Retinal pigment epithelial cell (primary cell): ENCODE results near the gene DBNL.

Source experiments
- DNase-seq: peaks from one replicate; pipeline ENCODE4 v3.0.0-alpha.2; 2010; ENCODE audit warnings: low read depth
- H3K4me3 ChIP-seq: 2 replicates; pipeline ENCODE4 v1.5.1; 2011; ENCODE audit warnings: mild to moderate bottlenecking, low read length, control low read depth, moderate library complexity
- TF ChIP-seq, protein P1 (sequence below): conservative IDR thresholded peaks from 2 replicates; pipeline ENCODE4 v1.5.1; 2011; ENCODE audit warnings: low read depth, low read length, control low read depth, inconsistent platforms

DBNL gene

DNA sequence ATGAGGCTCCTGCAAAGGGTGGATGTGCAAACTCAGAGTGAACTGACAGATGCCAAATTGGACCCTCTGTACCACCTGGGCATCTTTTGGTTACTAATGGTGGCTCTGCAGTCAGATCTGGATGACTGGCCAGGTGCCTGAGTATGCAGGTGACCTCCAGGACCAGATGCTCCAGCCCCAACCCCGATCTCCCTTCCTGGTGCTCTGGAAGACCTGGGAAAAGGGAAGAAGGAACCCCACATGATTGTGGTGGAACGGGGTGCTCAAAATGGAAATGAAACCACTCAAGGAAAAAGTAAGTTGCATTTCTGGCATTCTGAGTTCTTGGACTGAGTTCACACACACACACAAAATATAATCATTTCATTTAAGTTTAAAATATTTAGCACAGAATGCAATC, 49.9 kb downstream of the DBNL start:
- TF ChIP-seq, protein P1, sequence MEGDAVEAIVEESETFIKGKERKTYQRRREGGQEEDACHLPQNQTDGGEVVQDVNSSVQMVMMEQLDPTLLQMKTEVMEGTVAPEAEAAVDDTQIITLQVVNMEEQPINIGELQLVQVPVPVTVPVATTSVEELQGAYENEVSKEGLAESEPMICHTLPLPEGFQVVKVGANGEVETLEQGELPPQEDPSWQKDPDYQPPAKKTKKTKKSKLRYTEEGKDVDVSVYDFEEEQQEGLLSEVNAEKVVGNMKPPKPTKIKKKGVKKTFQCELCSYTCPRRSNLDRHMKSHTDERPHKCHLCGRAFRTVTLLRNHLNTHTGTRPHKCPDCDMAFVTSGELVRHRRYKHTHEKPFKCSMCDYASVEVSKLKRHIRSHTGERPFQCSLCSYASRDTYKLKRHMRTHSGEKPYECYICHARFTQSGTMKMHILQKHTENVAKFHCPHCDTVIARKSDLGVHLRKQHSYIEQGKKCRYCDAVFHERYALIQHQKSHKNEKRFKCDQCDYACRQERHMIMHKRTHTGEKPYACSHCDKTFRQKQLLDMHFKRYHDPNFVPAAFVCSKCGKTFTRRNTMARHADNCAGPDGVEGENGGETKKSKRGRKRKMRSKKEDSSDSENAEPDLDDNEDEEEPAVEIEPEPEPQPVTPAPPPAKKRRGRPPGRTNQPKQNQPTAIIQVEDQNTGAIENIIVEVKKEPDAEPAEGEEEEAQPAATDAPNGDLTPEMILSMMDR = no peak
- no peak overlapping the region for H3K4me3 ChIP-seq
- DNase-seq = no peak

DNA sequence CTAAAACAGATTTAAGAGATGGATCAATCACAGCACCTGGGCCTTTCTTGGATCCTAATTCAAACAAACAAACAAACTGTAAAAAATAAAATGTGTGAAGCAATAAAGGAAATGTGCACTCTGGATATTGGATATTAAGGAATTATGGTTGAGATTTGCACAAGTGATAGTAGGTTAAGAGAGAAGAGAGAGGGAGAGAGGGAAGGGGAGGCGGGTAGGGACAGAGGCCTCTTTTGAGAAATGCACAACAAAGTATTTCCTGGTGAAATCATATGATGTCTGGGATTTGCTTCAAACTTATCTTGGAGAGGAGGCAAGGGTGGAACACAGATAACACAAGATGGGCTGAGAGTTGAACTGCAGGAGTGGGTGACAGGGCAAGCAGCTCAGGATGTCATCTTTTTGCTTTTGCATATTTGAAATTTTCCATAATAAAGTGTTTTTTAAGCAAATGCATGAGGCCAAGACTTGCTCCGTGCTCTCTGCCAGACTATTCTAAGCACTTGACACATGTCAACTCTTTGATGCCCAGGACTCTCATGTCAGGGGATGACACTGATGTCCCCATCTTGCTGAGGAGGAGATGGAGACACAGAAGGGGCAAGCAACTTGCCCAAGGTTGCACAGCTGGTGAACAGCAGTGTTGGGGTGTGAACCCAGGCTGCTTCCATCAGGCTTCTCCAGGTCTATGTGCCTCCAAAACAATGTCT, 50.5 kb downstream of the DBNL start:
- DNase-seq = no peak
- no peak overlapping the region for H3K4me3 ChIP-seq
- TF ChIP-seq, protein P1 = no peak

DNA sequence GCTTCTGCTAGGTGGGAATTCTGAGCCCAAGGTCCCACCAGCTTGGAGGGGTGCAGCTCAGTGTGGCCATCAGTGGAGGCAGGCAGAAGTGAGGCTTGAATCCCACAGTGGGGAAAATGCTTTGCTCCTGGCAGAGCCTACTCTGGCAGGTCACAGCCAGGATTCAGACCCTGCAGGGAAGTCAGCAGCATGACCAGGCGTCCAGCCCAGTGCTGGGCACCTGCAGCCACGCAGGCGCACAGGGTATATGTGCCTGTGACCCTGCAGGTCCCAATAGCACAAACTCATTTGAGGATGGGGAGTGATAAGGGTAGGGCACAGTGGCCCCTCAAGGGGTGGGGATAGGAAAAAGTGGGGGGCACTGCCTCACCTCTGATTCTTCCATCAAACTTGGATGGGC, 51.3 kb downstream of the DBNL start:
- TF ChIP-seq, protein P1 = no peak
- DNase-seq = no peak
- no peak overlapping the region for H3K4me3 ChIP-seq

DNA sequence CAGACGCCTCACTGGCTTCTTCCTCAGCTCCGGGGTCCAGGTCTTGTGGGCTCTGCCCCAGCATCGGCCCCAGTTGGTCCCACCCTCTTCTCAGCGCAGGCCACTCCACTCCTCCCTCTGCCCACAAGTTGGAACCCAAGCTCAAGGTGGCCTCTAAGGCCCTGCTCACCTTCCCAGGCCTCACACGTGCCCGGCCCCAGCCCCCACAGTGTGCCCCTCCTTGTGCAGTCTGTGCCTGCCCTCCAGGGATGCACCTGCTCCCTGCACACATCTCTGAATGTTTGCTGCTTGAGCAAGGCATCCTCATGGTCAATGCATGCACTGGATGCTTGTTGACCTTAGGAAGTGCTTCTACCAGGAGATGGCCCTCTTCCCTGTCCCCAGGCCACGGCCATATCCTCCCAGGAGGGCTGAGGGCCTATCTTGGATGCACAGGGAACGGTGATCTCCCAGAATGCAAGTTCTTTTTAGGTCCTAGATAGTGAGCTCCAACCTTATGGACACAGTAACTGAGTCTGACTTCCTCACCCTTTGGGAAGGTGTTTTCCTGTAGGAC, 51.9 kb downstream of the DBNL start:
- TF ChIP-seq, protein P1 = no peak
- H3K4me3 ChIP-seq = no peak overlapping the region

DNA sequence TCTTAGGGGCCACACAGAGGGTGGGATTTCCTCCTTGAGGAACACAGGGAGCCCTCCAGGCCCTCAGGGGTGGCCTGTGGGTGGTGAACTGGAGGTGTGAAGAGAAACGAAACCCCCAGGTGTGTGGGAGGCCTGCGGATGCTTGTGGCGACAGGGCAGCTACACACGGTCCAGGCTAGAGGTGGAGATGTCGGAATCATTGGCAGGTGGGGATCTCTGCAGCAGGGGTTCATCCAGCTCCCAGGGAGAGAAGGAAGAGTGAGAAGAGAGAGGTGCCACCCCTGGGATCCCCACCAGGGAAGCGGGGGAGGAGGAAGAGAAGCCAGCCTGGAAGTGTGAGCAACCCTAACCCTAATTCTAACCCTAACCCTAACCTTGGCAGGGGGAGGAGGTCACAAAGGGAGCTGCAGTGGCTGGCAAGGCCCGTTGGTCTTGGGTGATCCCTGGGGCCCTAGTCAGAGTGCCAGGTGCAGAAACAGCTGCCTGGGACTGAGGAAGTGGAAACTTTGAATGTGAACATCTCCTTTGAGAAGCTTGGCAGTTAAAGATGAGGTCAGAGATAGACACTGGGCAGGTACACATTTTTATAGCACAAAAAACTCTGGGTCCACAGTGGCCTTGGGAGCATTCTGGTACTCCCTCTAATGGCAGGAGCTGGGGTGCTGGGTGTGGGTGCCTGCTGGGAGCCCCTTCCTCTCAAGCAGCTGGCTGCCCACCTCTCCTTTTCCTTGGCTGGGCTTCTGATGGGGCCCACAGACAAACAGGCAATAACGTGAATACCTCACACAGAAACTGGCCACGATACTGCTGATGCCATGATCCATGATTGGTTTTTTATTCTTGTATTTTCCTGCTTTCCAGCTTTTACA, 52.8 kb downstream of the DBNL start:
- no peak for DNase-seq
- no peak overlapping the region for H3K4me3 ChIP-seq
- TF ChIP-seq, protein P1 = no peak

More for the DNA sequence above, 51.9 kb downstream of the DBNL start:
- DNase-seq = no peak

DNA sequence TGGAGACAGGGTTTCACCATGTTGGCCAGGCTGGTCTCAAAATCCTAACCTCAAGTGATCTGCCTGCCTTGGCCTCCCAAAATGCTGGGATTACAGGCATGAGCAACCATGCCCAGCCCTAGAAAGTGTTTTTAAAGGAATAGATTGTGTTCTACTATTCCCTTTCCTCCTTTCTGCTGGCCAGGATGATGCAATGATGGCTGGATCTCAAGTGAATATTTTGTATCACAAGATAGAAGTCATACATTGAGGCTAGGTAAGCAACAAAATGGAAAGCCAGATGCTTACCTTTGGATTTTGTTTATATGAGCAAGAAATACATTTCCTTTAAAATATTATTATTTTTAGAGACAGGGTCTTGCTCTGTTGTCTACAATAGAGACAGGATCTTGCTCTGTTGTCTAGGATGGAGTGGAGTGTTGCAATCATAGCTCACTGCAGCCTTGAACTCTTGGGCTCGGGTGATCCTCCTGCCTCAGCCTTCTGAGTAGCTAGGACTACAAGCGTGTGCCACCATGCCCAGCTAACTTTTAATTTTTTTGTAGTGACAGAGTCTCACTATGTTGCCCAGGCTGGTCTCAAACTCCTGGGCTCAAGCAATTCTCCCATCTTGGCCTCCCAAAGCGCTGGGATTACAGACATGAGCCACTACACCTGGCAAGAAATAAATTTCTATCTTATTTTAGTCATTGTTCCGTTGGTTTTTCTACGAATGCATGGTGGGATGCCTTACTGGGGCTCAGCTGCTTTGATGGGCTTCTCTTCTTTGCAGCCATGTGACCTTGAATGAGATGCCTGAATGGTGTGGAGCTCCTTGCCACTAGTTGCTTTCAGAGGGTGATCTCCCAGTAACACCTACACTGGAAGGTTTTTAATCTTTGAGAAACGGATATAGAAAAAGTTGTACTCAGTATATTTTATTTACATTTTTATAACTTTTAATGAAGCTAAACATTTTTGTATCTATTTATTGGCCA, 53.9 kb downstream of the DBNL start:
- no peak overlapping the region for H3K4me3 ChIP-seq
- DNase-seq = no peak
- TF ChIP-seq, protein P1 = no peak
